Measurements from ENCODE around the gene TMEM163. TPM values are rescaled to one million over a fixed set of nuclear protein-coding genes. Genes with fewer than 3 reads are reported as not detected.

The TMEM163 gene
- total and polyA plus RNA-seq, 9 donors: 0.24 to 3.6 (median 1.5) TPM

DNA sequence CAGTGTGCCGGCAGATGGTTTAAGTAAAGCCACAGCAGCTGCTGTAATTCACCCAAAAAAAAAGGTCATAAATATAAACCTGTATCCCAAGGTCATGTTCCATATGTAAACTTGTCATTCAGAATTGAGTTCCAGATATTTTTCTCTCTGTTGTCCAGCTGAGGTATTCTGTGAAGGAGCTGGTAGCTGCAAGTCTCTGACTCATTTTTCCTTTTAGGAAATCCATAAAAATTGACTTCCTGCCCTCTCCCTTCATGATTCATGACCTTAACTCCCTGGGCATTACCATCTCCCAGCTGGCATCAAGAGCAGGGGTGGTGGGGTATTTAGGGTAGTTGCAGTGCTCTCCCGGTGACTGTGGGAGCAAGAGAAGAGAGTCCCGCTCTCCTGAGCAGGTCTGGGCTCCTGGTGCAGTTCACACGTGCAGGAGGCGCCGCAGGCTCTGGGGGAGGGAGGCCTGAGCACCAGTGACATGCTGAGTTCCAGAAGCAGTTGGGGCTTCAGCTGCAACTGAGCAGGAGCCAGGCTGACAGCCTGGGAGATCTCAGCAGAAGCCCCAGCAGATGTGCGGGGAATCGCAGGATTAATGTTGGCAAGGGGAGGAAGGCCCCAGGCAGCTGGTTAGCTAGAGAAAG lies 272.3 kb downstream of the TMEM163 start:
- Histone ChIP-seq H3K9me3 (no peaks in the 10 kb centered on the region), H3K36me3 (no peaks in the 10 kb centered on the region), H3K4me1 (ENCODE audit: insufficient read depth) (no peaks in the 10 kb centered on the region), H3K27ac (no peak overlapping the region), H3K27me3 (no peaks in the 10 kb centered on the region), H3K4me3 (no peak overlapping the region)
- TF ChIP-seq EP300 (IDR thresholded peaks at IDR 0.05): no peak
- TF ChIP-seq, protein P1, sequence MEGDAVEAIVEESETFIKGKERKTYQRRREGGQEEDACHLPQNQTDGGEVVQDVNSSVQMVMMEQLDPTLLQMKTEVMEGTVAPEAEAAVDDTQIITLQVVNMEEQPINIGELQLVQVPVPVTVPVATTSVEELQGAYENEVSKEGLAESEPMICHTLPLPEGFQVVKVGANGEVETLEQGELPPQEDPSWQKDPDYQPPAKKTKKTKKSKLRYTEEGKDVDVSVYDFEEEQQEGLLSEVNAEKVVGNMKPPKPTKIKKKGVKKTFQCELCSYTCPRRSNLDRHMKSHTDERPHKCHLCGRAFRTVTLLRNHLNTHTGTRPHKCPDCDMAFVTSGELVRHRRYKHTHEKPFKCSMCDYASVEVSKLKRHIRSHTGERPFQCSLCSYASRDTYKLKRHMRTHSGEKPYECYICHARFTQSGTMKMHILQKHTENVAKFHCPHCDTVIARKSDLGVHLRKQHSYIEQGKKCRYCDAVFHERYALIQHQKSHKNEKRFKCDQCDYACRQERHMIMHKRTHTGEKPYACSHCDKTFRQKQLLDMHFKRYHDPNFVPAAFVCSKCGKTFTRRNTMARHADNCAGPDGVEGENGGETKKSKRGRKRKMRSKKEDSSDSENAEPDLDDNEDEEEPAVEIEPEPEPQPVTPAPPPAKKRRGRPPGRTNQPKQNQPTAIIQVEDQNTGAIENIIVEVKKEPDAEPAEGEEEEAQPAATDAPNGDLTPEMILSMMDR (IDR thresholded peaks at IDR 0.05): no peak
- TF ChIP-seq POLR2A (IDR thresholded peaks at IDR 0.05): no peak
- no peak for DNase-seq
- intact Hi-C loops (cut with DNase I): no loop called here
- 42 to 52% (median 44%) methylated on average over 8 of the region's 8 CpGs for WGBS, 3 donors

DNA sequence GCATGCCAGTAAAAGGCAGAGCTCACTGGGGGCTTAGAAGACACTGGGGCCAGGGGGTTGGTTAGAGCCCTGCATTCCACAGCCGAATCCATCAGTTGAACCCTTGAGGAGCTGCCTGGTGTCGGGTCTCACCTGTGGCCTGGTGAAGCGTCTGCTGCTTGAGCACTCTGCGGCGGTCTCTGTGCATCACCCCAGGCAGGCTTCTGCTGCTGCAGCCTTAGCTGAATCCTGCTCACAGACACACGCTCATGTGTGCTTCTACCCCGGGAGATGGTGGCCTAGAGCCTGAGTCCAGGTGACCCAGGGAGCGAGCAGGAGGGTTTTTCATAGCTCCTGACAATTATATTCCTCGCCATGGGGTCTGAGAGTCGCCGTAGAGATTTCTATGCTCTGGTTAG lies 272.8 kb downstream of the TMEM163 start:
- WGBS, 3 donors: 65 to 74% (median 68%) methylated on average over 11 of the region's 11 CpGs
- Histone ChIP-seq H3K4me3 (no peak overlapping the region), H3K9me3 (no peaks in the 10 kb centered on the region), H3K27me3 (no peaks in the 10 kb centered on the region), H3K36me3 (no peaks in the 10 kb centered on the region), H3K27ac (no peak overlapping the region), H3K4me1 (ENCODE audit: insufficient read depth) (no peaks in the 10 kb centered on the region)
- intact Hi-C loops (cut with DNase I): no loop called here
- no peak for TF ChIP-seq EP300 (IDR thresholded peaks at IDR 0.05)
- no peak for TF ChIP-seq POLR2A (IDR thresholded peaks at IDR 0.05)
- TF ChIP-seq, protein P1 (IDR thresholded peaks at IDR 0.05): no peak
- no peak for DNase-seq

DNA sequence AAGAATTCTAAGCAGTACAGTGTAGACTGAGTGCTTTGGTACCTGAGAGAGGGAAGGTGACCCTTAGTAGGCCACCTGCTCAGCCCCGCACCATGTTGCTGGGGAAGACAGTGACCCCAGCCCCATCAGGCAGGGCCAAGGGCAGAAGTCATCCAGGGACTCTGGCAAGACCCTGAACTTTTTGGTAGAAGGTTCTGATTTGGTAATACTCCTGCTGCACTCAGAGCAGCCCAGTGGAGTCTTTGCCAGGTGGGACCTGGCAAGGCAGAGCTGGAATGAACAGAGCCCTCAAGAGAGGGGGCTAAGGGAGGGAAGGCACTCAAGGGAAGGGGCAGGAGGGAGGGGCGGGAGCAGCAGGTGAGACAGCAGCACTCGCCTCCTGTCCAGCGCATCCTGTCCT lies 273.7 kb downstream of the TMEM163 start:
- no peak overlapping the region for H3K27ac ChIP-seq
- H3K4me1 ChIP-seq (ENCODE audit: insufficient read depth): no peaks in the 10 kb centered on the region
- no peaks in the 10 kb centered on the region for H3K27me3 ChIP-seq
- 90 to 100% (median 96%) methylated on average over 4 of the region's 4 CpGs for WGBS, 3 donors
- no peaks in the 10 kb centered on the region for H3K36me3 ChIP-seq
- DNase-seq: no peak
- intact Hi-C loops (cut with DNase I): no loop called here
- no peaks in the 10 kb centered on the region for H3K9me3 ChIP-seq
- TF ChIP-seq EP300 (IDR thresholded peaks at IDR 0.05): no peak
- TF ChIP-seq, protein P1 (IDR thresholded peaks at IDR 0.05): no peak
- no peak for TF ChIP-seq POLR2A (IDR thresholded peaks at IDR 0.05)
- H3K4me3 ChIP-seq: no peak overlapping the region

DNA sequence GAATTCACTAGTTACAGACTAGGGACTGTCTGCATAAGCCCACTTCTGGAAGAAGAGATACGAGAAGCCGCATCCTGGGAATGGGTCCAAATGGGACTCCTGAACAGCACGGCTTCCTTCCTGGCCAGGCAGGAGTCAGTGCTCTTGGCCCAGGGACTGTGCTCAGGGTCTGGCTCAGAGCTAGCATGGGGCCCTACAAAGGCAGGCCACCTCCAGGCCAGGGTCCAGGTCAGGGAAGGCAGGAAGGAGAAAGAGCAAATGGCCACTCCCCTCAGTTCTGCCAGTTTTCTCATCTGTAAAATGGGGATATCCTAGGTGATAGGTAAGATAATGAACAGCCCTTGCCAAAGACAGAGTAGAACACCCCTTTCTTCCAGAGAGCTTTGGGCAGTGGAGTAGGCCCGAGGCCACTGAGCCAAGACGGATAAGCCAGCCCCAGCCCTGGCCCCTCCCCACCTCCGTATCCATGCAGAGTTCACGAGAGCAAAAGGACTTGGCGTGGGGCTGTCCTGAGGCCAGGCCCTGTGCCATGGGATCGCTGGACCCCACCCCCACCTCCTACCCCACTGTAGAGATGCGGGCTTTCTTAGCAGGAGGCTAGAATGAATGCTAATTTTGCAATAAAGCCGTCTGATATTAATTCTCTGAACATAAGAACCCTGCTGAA lies 274.9 kb downstream of the TMEM163 start:
- no peaks in the 10 kb centered on the region for H3K9me3 ChIP-seq
- H3K4me3 ChIP-seq: no peak overlapping the region
- H3K27me3 ChIP-seq: no peaks in the 10 kb centered on the region
- 76 to 79% (median 77%) methylated on average over 11 of the region's 11 CpGs for WGBS, 3 donors
- TF ChIP-seq EP300 (IDR thresholded peaks at IDR 0.05) (no peak), POLR2A (IDR thresholded peaks at IDR 0.05) (no peak)
- TF ChIP-seq, protein P1 (IDR thresholded peaks at IDR 0.05): no peak
- H3K4me1 ChIP-seq (ENCODE audit: insufficient read depth): no peaks in the 10 kb centered on the region
- no peaks in the 10 kb centered on the region for H3K36me3 ChIP-seq
- no peak for DNase-seq
- intact Hi-C loops (cut with DNase I): no loop called here
- H3K27ac ChIP-seq: no peak overlapping the region
